Raji (cell line): ENCODE results near the gene VDR.

Source experiments
- POLR2A ChIP-seq: IDR thresholded peaks from 2 replicates; pipeline ENCODE4 v1.6.1; 2011; ENCODE audit warnings: low read depth, low read length, control low read depth; ENCODE audit not compliant: insufficient read depth

Gene VDR

GRCh38 chr12:47888153-47888819 lies 16.5 kb downstream of the VDR start:
- TF ChIP-seq POLR2A, result no peak

GRCh38 chr12:47887529-47887928 lies 17.3 kb downstream of the VDR start:
- TF ChIP-seq POLR2A, result no peak

- no peak for TF ChIP-seq POLR2A
These were observed 18.1 kb downstream of the VDR start for GRCh38 chr12:47886510-47887240.

- no peak for TF ChIP-seq POLR2A
These were observed 19.2 kb downstream of the VDR start for GRCh38 chr12:47885566-47885965.

GRCh38 chr12:47885012-47885501 lies 19.7 kb downstream of the VDR start:
- TF ChIP-seq POLR2A, result no peak

GRCh38 chr12:47884501-47884900 lies 20.3 kb downstream of the VDR start:
- TF ChIP-seq POLR2A, result no peak

- no peak for TF ChIP-seq POLR2A
These were observed 21.1 kb downstream of the VDR start for GRCh38 chr12:47883663-47884195.

GRCh38 chr12:47882781-47883546 lies 21.8 kb downstream of the VDR start:
- TF ChIP-seq POLR2A, result no peak

GRCh38 chr12:47881826-47882427 lies 22.9 kb downstream of the VDR start:
- no peak for TF ChIP-seq POLR2A

- no peak for TF ChIP-seq POLR2A
These were observed 23.7 kb downstream of the VDR start for GRCh38 chr12:47881051-47881450.

GRCh38 chr12:47878918-47879481 lies 25.8 kb downstream of the VDR start:
- TF ChIP-seq POLR2A, result no peak

- no peak for TF ChIP-seq POLR2A
These were observed 26.4 kb downstream of the VDR start for GRCh38 chr12:47878293-47878917.

GRCh38 chr12:47877081-47877480 lies 27.7 kb downstream of the VDR start:
- TF ChIP-seq POLR2A, result no peak

GRCh38 chr12:47876440-47876960 lies 28.3 kb downstream of the VDR start:
- TF ChIP-seq POLR2A, result no peak
